HEK293 (cell line): ENCODE data around the gene LDLRAD4.

Source experiments
- CTCF ChIP-seq: fragments of 450-650 bp; formaldehyde crosslinking; IDR thresholded peaks from 2 replicates; pipeline ENCODE4 v1.5.1; 2016; ENCODE audit warnings: missing biosample characterization, missing genetic modification characterization
- GFI1B ChIP-seq: fragments of 450-650 bp; formaldehyde crosslinking; IDR thresholded peaks from 2 replicates; pipeline ENCODE4 v1.5.1; 2016; ENCODE audit warnings: missing biosample characterization, missing genetic modification characterization
- KLF1 ChIP-seq: fragments of 450-650 bp; formaldehyde crosslinking; IDR thresholded peaks from 2 replicates; pipeline ENCODE4 v1.5.1; 2016; ENCODE audit warnings: missing biosample characterization, missing genetic modification characterization
- KLF16 ChIP-seq: fragments of 450-650 bp; formaldehyde crosslinking; IDR thresholded peaks from 2 replicates; pipeline ENCODE4 v1.5.1; 2017; ENCODE audit warnings: missing biosample characterization, missing genetic modification characterization
- PRDM4 ChIP-seq: fragments of 450-650 bp; formaldehyde crosslinking; IDR thresholded peaks from 2 replicates; pipeline ENCODE4 v1.5.1; 2017; ENCODE audit warnings: missing biosample characterization, missing genetic modification characterization
- REST ChIP-seq: fragments of 450-650 bp; formaldehyde crosslinking; IDR thresholded peaks from 2 replicates; pipeline ENCODE4 v1.5.1; 2016; ENCODE audit warnings: missing biosample characterization, missing genetic modification characterization
- TCF7L2 ChIP-seq: IDR thresholded peaks from 2 replicates; pipeline ENCODE4 v1.6.1; 2011; ENCODE audit warnings: low read depth, mild to moderate bottlenecking, inconsistent platforms, low read length, moderate library complexity, borderline replicate concordance
- YY1 ChIP-seq: fragments of 450-650 bp; formaldehyde crosslinking; IDR thresholded peaks from 2 replicates; pipeline ENCODE4 v1.5.1; 2018; ENCODE audit warnings: missing biosample characterization, missing genetic modification characterization
- ZNF24 ChIP-seq: fragments of 450-650 bp; formaldehyde crosslinking; IDR thresholded peaks from 2 replicates; pipeline ENCODE4 v1.5.1; 2016; ENCODE audit warnings: missing biosample characterization, missing genetic modification characterization
- ZNF433 ChIP-seq: fragments of 450-650 bp; formaldehyde crosslinking; IDR thresholded peaks from 2 replicates; pipeline ENCODE4 v1.5.1; 2016; ENCODE audit warnings: missing biosample characterization, missing genetic modification characterization, low read depth
- ZNF521 ChIP-seq: fragments of 450-650 bp; formaldehyde crosslinking; IDR thresholded peaks from 2 replicates; pipeline ENCODE4 v1.5.1; 2017; ENCODE audit warnings: missing biosample characterization, mild to moderate bottlenecking, missing genetic modification characterization
- ZNF624 ChIP-seq: fragments of 450-650 bp; formaldehyde crosslinking; IDR thresholded peaks from 2 replicates; pipeline ENCODE4 v1.5.1; 2017; ENCODE audit warnings: missing biosample characterization, missing genetic modification characterization
- TF ChIP-seq, protein P1 (sequence below): fragments of 450-650 bp; formaldehyde crosslinking; IDR thresholded peaks from 2 replicates; pipeline ENCODE4 v1.5.1; 2016; ENCODE audit warnings: missing biosample characterization, missing genetic modification characterization

GRCh38 chr18:13570216-13570615, 351.7 kb downstream of the LDLRAD4 start:
- no peak for TF ChIP-seq ZNF521
- TF ChIP-seq CTCF (tag by site-specific recombination), result no peak
- no peak for TF ChIP-seq REST (tag by site-specific recombination)
- TF ChIP-seq ZNF433, result no peak
- no peak for TF ChIP-seq TCF7L2
- no peak for TF ChIP-seq KLF16 (tag by site-specific recombination)
- TF ChIP-seq ZNF24 (tag by site-specific recombination), result no peak
- TF ChIP-seq, protein P1, sequence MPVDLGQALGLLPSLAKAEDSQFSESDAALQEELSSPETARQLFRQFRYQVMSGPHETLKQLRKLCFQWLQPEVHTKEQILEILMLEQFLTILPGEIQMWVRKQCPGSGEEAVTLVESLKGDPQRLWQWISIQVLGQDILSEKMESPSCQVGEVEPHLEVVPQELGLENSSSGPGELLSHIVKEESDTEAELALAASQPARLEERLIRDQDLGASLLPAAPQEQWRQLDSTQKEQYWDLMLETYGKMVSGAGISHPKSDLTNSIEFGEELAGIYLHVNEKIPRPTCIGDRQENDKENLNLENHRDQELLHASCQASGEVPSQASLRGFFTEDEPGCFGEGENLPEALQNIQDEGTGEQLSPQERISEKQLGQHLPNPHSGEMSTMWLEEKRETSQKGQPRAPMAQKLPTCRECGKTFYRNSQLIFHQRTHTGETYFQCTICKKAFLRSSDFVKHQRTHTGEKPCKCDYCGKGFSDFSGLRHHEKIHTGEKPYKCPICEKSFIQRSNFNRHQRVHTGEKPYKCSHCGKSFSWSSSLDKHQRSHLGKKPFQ (tag by site-specific recombination), result no peak
- no peak for TF ChIP-seq GFI1B (tag by site-specific recombination)
- TF ChIP-seq KLF1 (tag by site-specific recombination), result no peak
- no peak for TF ChIP-seq PRDM4 (tag by site-specific recombination)
- TF ChIP-seq YY1 (tag by site-specific recombination), result no peak
- TF ChIP-seq ZNF624 (tag by site-specific recombination), result no peak
